Measurements from ENCODE around the gene FCRL1.

- TF ChIP-seq CTCF (IDR thresholded peaks at IDR 0.05) (no peak), POLR2A (IDR thresholded peaks at IDR 0.05) (no peak)
These were observed 45.5 kb downstream of the FCRL1 start for GRCh38 chr1:157774412-157774811.

All from lower leg skin (tissue), 3 donors.